ENCODE measurements around the gene ATXN2. TPM values are rescaled to one million over a fixed set of nuclear protein-coding genes. Genes with fewer than 3 reads are reported as not detected.

The ATXN2 gene
- total RNA-seq, 2 donors from 2014 or later: 37.1 to 55.4 TPM

DNA sequence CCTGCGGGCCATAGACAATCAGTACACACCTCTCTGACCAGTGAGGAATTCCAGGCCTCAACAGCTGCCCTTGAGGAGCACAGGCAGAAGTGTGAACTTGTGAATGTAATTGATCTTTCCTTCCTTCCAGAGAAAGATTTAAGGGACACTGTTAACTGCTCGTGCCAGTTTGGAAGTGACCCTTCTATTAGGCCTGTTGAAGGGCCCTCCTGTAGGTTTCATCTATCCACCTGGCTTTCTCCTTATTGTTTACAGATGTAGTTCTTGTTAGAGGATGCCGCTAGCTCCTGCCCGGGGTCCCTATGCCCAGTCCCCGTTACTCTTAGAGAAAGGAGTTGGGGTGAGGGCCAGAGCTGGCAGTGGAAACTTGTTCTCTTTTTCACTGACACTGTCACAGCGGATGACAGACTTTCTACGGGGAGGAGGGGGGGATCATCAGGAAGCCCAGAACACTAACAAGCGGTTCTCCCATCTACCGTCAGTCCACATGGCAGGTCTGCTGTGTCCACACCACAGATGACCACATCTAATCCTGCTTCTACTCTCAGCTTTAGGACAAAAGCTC is 150.8 kb downstream of the ATXN2 start:
- H3K36me3 ChIP-seq (replicated peaks in 1 of 2; ENCODE audit: insufficient read depth in 1 of 2, low read depth in 2 of 2): peaks cover 0 to 11% of the 10 kb centered on the region in 2 donors
- H3K27ac ChIP-seq: peak overlapping the region; percentile 20 to 56 (median 40)
- WGBS, 2 donors: 64 to 70% methylated on average over 9 of the region's 9 CpGs
- no peaks in the 10 kb centered on the region for H3K9me3 ChIP-seq
- no peaks in the 10 kb centered on the region for H3K27me3 ChIP-seq
- H3K4me3 ChIP-seq: no peak overlapping the region
- ATAC-seq: no peak
- TF ChIP-seq POLR2A (IDR thresholded peaks at IDR 0.05): no peak
- TF ChIP-seq, protein P1, sequence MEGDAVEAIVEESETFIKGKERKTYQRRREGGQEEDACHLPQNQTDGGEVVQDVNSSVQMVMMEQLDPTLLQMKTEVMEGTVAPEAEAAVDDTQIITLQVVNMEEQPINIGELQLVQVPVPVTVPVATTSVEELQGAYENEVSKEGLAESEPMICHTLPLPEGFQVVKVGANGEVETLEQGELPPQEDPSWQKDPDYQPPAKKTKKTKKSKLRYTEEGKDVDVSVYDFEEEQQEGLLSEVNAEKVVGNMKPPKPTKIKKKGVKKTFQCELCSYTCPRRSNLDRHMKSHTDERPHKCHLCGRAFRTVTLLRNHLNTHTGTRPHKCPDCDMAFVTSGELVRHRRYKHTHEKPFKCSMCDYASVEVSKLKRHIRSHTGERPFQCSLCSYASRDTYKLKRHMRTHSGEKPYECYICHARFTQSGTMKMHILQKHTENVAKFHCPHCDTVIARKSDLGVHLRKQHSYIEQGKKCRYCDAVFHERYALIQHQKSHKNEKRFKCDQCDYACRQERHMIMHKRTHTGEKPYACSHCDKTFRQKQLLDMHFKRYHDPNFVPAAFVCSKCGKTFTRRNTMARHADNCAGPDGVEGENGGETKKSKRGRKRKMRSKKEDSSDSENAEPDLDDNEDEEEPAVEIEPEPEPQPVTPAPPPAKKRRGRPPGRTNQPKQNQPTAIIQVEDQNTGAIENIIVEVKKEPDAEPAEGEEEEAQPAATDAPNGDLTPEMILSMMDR (IDR thresholded peaks at IDR 0.05): peak in 2 of 7 experiments; percentile 2 to 15
- peak in 2 of 4 donors; percentile 1 to 11 for DNase-seq
- intact Hi-C loops (cut with DNase I): no loop called here
- peaks cover 50% of the 10 kb centered on the region for H3K4me1 ChIP-seq

DNA sequence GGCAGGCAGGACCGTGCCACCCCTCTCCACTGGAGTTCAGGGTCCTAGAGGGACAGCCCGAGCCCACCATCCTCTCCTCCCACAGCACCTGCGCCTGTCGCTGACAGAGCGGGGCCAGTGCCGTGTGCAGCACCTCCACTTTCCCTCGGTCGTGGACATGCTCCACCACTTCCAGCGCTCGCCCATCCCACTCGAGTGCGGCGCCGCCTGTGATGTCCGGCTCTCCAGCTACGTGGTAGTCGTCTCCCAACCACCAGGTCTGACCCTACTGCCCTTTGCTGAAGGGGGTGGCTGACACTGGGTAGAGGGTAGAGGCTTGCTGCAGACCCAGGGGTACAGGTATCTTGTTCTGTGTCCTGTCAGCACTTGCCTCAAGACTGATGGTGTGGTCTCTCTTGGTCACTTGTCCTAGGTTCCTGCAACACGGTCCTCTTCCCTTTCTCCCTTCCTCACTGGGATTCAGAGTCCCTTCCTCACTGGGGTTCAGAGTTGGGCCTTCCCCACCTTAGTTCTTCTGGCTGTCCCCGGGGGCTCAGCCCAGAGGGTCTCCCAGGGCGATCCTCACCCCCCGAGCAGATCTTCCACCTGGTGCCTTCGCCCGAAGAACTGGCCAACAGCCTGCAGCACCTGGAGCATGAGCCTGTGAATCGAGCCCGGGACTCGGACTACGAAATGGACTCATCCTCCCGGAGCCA is 151.4 kb downstream of the ATXN2 start:
- no peak overlapping the region for H3K4me3 ChIP-seq
- 79 to 90% methylated on average over 20 to 26 of the region's 28 CpGs for WGBS, 2 donors
- peaks cover 0 to 6% of the 10 kb centered on the region in 2 donors for H3K36me3 ChIP-seq (replicated peaks in 1 of 2; ENCODE audit: insufficient read depth in 1 of 2, low read depth in 2 of 2)
- intact Hi-C loops (cut with DNase I): no loop called here
- TF ChIP-seq POLR2A (IDR thresholded peaks at IDR 0.05): no peak
- TF ChIP-seq, protein P1 (IDR thresholded peaks at IDR 0.05): no peak
- peak overlapping the region; percentile 14 to 82 (median 54) for H3K27ac ChIP-seq
- ATAC-seq (no peak), DNase-seq (peak; percentile 3 to 42 (median 28))
- no peaks in the 10 kb centered on the region for H3K27me3 ChIP-seq
- peaks cover 56% of the 10 kb centered on the region for H3K4me1 ChIP-seq
- no peaks in the 10 kb centered on the region for H3K9me3 ChIP-seq

DNA sequence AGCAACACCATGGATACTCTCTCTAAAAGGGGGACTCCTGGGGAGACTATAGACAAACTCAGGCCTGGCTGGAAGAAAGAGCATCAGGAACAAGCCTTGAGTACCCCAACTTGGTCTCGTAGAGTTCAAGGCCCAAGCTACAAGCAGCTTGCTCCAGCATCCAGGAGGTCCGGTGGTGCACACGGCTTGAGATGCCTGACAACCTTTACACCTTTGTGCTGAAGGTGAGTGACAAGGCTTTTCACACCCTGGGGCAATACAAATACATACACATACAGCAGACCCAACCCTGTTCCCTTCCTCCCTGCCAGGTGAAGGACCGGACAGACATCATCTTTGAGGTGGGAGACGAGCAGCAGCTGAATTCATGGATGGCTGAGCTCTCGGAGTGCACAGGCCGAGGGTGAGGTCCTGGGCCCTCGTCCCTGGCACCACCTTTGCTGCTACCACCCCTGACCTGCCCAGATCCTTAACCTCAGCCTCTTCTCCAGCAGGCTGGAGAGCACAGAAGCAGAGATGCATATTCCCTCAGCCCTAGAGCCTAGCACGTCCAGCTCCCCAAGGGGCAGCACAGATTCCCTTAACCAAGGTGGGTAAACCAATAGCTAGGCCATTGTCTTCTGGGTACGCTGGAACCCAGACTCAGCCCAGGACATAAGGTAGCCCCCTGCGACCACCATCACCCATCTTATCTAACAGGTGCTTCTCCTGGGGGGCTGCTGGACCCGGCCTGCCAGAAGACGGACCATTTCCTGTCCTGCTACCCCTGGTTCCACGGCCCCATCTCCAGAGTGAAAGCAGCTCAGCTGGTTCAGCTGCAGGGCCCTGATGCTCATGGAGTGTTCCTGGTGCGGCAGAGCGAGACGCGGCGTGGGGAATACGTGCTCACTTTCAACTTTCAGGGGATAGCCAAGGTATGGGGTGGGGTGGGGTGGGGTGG is 152.2 kb downstream of the ATXN2 start:
- H3K9me3 ChIP-seq: no peaks in the 10 kb centered on the region
- TF ChIP-seq POLR2A (IDR thresholded peaks at IDR 0.05): no peak
- TF ChIP-seq, protein P1 (IDR thresholded peaks at IDR 0.05): no peak
- DNase-seq (peak in 3 of 4 donors; percentile 2 to 13 (median 9)), ATAC-seq (no peak)
- H3K27ac ChIP-seq: peak overlapping the region; percentile 72 to 82 (median 81)
- H3K4me3 ChIP-seq: no peak overlapping the region
- H3K27me3 ChIP-seq: no peaks in the 10 kb centered on the region
- peaks cover 0 to 6% of the 10 kb centered on the region in 2 donors for H3K36me3 ChIP-seq (replicated peaks in 1 of 2; ENCODE audit: insufficient read depth in 1 of 2, low read depth in 2 of 2)
- intact Hi-C loops (cut with DNase I): no loop called here
- 77 to 79% methylated on average over 10 to 19 of the region's 20 CpGs for WGBS, 2 donors
- peaks cover 60% of the 10 kb centered on the region for H3K4me1 ChIP-seq

DNA sequence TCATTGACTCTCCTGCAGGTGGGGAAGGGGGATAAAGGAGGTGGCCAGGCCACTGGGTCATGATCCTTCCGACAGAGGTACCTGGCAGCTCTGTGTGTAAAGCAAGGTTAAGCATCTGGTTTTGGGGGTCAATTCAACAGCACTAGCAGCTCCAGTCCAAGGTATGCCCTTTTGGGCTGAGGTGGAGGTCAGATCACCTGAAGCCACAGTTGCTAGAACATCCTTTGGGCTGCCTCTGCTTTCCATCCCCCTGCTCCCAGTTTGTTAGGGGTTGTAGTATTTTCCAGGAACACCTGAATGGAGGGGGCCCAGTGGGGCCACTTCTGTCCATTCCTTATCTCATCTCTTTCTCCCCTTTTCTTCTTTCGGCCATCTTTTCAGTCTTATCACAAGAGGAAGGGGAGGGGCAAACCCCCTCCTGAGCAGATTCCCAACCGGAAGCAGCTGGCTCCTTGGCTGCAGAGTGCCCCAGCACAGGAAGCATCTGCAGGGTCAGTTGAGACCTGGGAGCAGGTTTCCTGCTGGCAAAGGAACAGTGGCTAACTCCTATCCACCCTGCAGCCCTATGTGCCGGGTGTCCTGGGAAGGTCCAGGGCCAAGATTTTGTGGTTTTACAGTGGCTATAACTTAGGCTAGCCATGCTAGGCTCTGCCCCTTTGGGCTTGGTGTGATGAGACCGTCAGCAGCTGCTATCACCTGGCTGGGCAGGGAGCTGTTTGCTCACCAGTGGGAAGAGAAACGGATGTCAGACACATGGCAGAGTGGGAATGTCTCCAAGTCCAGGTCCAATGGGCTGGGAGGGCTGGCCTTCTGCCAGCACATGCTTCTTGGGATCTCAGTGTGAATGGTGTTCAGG is 153.2 kb downstream of the ATXN2 start:
- DNase-seq (peak; percentile 87 to 96 (median 94)), ATAC-seq (peak; percentile 85)
- Histone ChIP-seq H3K36me3 (replicated peaks in 1 of 2; ENCODE audit: insufficient read depth in 1 of 2, low read depth in 2 of 2) (peaks cover 0 to 6% of the 10 kb centered on the region in 2 donors), H3K9me3 (no peaks in the 10 kb centered on the region), H3K4me1 (peaks cover 60% of the 10 kb centered on the region), H3K27me3 (no peaks in the 10 kb centered on the region), H3K27ac (peak overlapping the region; percentile 72 to 82 (median 81)), H3K4me3 (no peak overlapping the region)
- intact Hi-C loops (cut with DNase I): no loop called here
- 16 to 33% methylated on average over 4 to 6 of the region's 6 CpGs for WGBS, 2 donors
- TF ChIP-seq POLR2A (IDR thresholded peaks at IDR 0.05): peak in 2 of 3 donors; percentile 18 to 25
- TF ChIP-seq, protein P1 (IDR thresholded peaks at IDR 0.05): no peak

Measured in body of pancreas (tissue), 4 donors.